ENCODE results near the gene APBB3.

Gene APBB3

DNA sequence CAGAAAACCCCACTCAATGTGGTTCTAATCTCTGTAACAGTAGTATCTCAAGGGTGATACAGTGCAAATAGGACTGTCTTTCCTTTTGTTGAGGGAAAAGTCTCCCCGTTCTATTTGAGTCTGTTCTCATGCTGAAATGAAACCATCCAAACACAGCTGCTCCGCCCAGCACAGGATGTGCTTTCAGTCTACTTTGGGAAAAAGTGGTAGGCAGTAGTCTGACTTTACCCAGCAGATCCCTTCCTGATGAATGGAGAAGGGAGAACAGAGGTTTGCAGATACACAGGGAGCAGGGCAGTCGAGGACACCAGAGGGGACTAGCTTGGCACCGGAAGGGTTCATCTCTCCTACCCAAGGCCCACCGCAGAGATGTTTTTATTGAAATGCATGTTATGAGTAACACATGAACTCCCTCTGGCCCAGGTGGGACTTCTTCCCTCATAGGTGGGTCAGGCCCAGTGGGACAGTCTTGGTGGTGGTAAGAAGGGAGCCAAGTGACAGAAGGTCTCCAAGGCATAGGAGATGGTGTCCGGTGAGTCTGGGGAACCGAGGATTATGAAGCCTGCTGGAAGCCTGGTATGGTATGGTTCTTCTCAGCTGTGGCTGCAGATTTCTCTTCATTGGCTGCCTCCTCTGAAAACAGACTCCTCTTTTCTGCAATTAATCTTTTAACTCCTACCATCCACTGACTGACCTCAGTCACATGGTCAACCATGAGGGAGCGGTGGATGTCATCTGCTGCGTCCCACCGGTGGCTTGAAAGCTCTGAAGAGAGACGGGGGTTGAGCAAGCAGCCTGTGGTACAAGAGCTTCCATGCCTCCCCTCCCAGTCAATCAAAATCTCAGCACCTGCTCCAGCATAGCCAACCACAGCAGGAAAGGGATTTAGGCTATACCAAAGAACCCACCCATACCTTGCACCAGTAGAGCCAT, 14.0 kb downstream of the APBB3 start:
- DNase-seq = no peak

DNA sequence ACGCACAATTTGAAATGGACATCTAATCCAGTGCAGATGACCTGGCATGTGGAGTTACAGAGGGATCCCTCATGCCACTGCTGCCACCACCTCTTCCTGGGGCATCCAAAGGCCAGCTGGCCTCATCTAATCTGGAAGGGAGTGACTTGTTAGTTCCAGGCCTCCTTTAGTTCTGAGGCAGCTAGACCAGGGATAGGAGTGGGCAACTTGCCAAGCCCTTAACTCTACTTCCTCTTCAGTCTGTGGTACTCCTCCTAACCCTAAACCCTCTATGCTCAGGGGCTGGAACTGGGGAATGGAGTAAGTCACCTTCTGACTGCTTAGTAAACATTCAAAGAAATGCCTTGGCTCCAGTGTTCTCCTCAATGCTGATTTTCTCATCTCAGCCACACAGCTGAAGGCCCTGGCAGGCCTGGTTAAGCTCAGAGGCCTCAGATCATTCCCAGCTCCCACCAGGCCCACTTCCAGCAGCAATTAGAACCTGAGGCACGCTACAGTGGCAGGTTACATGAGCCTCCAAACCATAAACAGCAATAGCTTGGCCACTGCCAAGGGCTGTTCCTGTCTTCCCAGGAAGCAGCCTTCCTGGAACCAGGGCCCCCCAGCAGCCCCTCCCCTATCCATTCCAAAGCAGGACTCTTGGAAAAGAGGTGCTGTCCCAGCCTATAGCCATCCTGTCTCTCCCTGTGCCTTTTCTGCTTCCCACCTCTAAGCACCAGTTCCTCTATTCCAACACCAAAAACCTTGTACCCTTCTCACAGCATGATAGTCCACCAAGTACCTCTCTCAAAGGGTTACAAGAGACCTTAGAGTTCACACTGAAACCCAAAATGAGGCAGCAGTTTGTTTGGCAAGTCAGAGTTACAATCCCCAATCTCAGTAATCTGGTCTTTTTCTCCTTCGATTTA, 14.9 kb downstream of the APBB3 start:
- no peak for DNase-seq

DNA sequence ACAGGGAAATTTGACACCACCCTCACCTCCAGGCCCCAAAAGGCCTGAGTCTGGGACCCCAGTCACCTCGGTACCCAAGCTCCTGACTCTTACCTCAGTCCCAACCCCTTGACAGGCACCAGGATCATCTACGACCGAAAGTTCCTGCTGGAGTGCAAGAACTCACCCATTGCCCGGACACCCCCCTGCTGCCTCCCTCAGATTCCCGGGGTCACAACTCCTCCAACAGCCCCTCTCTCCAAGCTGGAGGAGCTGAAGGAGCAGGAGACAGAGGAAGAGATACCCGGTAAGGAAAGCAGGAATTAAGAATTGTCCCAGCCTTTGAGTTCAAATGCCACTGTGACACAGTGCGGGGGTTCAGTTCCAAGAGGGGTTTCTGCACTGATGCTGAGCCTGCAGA, 15.6 kb downstream of the APBB3 start:
- no peak for DNase-seq

DNA sequence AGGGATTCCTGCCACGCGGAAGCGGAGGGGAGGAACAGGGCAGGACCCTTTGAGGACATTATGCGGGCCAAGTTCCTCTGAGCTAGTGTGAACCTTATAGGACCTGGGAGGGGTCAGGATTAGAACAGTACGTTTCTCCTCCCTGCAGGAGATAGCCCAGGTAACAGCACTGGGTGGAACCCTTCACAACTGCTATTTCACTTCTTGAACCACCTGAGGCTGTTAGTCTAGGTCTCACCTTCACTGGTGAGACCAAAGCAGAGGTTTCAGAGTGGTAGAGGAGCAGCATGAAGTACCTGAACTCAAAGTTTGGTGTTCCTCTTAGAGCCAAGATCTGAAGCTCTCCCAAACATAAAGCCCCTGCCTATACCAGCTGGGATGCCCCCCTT, 16.1 kb downstream of the APBB3 start:
- no peak for DNase-seq

DNA sequence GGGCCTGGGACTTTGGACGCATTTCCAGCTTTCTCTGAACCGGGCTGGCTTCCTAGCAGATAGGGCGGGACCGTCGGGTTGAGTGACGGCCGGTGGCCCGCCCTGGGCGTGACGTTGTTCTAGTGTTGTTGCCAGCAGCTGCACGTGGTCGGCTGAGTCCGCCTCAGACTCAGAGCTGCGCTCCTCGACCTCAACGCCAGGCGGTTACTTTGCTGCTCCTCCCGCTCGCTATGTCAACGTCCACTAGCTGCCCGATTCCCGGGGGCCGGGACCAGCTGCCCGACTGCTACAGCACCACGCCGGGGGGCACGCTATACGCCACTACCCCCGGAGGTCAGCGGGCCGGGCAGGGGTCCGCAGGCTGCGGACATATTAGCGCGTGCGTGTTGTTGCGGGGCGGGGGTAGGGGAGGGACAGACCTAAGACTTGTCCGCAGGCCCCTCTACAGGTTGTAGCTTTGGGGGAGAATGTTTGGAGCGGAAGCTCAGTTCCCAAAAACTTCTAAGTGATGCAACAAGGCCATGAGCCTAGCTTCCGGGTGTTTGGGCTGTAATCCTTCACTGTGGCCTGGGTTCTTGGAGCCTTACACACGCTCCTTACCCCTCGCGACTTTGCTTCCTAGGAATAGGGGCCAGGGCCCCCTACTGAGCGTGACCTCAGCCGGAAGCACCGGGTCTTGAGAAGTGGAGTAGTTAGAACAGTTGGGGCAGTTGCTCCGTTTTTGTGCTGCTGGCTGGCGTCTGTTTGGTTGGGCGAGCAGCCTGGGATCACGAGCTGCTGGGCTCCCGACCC, 16.7 kb downstream of the APBB3 start, which contains the start of gene EIF4EBP3:
Gene EIF4EBP3, plus strand, starts transcription at position 155 of the 792 bp plus-strand sequence. Its CDS starts 76 bp downstream, at position 231.
- peak; percentile 85 to 88 for DNase-seq

DNA sequence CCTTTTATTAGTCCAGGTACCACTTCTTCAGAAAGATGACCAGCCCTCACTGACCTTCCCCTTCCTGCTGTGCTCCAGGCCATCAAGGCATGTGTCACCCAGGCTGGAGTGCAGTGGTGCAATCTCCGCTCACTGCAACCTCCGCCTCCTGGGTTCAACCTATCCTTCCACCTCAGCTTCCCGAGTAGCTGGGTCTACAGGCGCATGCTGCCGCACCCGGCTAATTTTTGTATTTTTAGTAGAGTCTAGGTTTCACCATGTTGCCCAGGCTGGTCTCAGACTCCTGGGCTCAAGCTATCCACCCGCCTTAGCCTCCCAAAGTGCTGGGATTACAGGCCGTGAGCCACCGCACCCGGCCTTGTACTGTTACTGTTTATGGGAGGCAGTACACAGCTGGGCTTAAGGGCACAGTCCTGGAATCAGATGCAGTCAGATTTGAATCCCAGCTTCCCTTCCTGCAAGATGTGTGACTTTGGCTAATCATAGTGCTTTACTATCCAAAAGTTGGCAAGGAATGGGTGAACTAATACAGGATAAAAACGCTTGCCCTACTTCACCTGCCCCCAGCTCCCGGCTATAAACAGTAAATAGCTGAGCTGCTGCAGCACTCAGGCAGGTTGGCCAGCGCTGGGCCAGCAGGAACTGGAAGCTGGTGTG, 17.4 kb downstream of the APBB3 start:
- no peak for DNase-seq

DNA sequence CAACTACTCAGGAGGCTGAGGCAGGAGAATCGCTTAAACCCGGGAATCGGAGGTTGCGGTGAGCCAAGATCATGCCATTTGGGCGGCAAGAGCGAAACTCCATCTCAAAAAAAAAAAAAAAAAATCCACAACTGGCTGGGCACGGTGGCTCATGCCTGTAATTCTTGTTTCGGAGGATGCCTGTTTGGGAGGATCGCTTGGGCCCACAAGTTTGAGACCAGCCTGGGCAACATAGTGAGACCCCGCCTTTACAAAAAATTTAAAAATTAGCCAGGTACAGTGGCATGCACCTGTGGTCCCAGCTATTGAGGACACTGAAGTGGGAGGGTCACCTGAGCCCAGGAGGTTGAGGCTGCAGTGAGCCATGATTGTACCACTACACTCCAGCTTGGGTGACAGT, 18.8 kb downstream of the APBB3 start:
- DNase-seq = no peak

DNA sequence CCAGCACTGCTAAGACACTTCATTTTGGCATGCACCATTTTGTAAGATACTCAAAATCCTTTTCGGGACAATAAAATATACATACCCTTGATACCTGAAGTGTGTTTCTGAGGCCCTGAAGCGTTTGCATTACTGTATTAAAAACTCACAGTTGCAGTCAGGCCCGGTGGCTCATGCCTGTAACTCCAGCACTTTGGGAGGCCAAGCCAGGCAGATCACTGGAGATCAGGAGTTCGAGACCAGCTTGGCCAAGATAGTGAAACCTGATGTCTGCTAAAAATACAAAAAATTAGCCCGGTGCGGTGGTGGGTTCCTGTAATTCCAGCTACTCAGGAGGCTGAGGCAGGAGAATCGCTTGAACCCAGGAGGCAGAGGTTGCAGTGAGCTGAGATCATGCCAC, 19.4 kb downstream of the APBB3 start:
- DNase-seq = no peak

DNA sequence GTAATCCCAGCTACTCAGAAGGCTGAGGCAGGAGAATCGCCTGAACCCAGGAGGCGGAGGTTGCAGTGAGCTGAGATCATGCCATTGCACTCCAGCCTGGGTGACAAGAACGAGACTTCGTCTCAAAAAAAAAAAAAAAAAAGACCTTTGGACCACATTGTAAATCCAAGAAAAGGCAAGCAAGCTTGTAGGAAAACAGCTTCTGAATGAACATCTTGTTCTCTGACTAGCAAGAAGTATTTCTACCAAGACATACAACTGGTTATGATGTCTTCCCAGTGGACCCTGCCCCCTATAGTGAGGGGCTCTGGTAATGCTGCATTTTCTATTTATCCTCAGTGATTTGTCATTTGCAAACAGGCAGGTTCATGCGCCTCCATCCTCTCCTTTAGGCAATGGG, 21.4 kb downstream of the APBB3 start:
- DNase-seq = no peak

DNA sequence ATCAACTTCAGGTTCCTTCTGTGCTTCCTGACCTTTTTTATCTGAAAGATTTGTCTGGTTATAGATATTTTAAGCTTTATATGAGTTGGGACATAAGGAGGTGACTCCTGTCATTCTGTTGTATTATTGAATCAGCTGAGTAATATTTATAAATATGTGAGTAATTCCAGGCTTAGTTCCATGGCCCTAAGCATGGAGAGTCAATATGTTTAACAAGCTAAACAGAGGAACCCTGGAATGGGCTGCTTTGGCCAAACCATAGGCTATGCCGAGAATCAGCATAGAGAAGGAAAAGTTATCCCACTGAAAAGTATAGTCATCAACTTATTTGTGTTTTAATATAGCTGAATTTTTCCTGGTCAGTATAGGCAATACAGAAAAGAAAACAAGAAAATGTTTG, 24.2 kb downstream of the APBB3 start:
- no peak for DNase-seq

DNA sequence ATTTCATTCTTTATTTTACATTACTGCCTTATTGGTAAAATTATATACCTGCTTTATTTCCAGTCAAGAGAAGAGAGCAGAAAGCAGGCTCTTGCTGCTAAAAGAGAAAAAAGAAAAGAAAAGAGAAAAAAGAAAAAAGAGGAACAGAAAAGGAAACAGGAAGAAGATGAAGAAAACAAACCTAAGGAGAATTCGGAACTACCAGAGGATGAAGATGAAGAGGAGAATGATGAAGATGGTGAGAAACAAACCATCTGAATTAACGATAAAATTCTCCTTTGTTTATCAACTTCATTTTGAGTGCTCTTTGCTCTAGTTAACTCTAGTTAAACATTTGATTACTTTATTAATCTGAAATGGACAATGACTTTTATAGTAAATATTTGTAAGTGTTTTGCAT, 40.4 kb downstream of the APBB3 start:
- no peak for DNase-seq

DNA sequence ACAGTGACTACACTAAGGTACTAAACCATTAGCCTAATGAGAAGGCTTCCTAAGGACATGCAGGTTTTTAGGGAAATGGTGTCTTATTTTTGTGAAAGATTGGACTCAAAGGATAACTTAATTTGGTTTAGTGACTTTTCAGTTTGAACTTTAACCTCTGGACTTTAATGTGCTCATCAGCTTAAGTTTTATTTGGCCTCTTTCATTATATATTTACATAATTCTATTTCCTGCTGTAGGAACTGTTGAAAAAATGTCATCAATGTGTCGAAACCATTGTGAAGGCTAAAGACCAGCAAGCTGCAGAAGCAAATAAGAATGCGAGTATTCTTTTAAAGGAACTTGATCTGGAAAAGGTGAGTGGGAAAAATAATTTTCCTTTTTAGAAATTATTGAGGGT, 51.3 kb downstream of the APBB3 start:
- DNase-seq = no peak

DNA sequence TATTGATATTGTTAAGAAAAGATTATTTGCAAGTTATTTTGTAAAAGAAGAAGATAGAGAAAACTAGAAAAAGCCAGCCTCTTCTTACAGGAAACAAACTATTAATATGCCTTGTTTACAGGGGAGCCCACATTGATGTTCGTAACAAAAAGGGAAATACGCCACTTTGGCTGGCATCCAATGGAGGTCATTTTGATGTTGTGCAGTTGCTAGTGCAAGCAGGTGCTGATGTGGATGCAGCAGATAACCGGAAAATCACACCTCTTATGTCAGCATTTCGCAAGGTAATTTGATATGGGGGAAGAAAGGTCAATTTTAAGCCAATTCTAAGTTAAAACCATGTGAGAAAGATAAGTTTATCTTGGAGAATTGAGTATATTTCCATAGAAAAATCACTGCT, 54.5 kb downstream of the APBB3 start:
- no peak for DNase-seq

Data from activated CD4-positive, alpha-beta T cell treated with anti-CD3 and anti-CD28 coated beads, Interleukin-2, amount 50 U/mL, for 48 hours (primary cell).